ENCODE measurements around the gene PNPLA2. TPM values are rescaled to one million over a fixed set of nuclear protein-coding genes. Genes with fewer than 3 reads are reported as not detected.

The PNPLA2 gene
- total RNA-seq, 2 experiments from 2014 or later, result 202 to 220 TPM

- ATAC-seq (ENCODE audit: poor library complexity), result no peak
- H3K27ac ChIP-seq (ENCODE audit: low read depth in 1 of 2, low read length in 2 of 2), result no peak overlapping the region
- H3K36me3 Mint-ChIP-seq (ENCODE audit: low read depth), result no peaks in the 10 kb centered on the region
- no peaks in the 10 kb centered on the region for H3K27me3 ChIP-seq (ENCODE audit: control insufficient read depth in 1 of 2, insufficient read depth in 2 of 2, low read length in 2 of 2)
- H3K4me1 ChIP-seq (ENCODE audit: insufficient read depth, low read length), result no peaks in the 10 kb centered on the region
- H3K4me1 Mint-ChIP-seq (ENCODE audit: low read depth), result no peaks in the 10 kb centered on the region
- H3K27me3 Mint-ChIP-seq, result no peaks in the 10 kb centered on the region
- H3K36me3 ChIP-seq (ENCODE audit: insufficient read depth, low read length), result peaks cover 4% of the 10 kb centered on the region
- DNase-seq, result no peak
- no peak overlapping the region for H3K27ac Mint-ChIP-seq
- no peaks in the 10 kb centered on the region for H3K9me3 ChIP-seq (ENCODE audit: control insufficient read depth in 1 of 2, insufficient read depth in 1 of 2, low read length in 2 of 2)
- intact Hi-C loops (cut with DNase I, micrococcal nuclease), result no loop called here
- H3K4me3 ChIP-seq (ENCODE audit: low read length), result no peak overlapping the region
- CTCF ChIA-PET, result no interaction called here
- no peaks in the 10 kb centered on the region for H3K9me3 Mint-ChIP-seq
- H3K4me3 Mint-ChIP-seq, result no peak overlapping the region
- POLR2A ChIA-PET, result no interaction called here
- TF ChIP-seq CTCF (IDR thresholded peaks at IDR 0.05), result no peak
Observed at GRCh38 chr11:866481-866880, 47.8 kb downstream of the PNPLA2 start.

- Mint-ChIP-seq H3K4me3 (no peak overlapping the region), H3K36me3 (ENCODE audit: low read depth) (no peaks in the 10 kb centered on the region), H3K27ac (no peak overlapping the region), H3K9me3 (no peaks in the 10 kb centered on the region), H3K27me3 (no peaks in the 10 kb centered on the region), H3K4me1 (ENCODE audit: low read depth) (no peaks in the 10 kb centered on the region)
- POLR2A ChIA-PET, result no interaction called here
- DNase-seq (no peak), ATAC-seq (ENCODE audit: poor library complexity) (no peak)
- CTCF ChIA-PET, result no interaction called here
- H3K36me3 ChIP-seq (ENCODE audit: insufficient read depth, low read length), result peaks cover 4% of the 10 kb centered on the region
- H3K27ac ChIP-seq (ENCODE audit: low read depth in 1 of 2, low read length in 2 of 2), result no peak overlapping the region
- intact Hi-C loops (cut with DNase I, micrococcal nuclease), result no loop called here
- no peak overlapping the region for H3K4me3 ChIP-seq (ENCODE audit: low read length)
- H3K27me3 ChIP-seq (ENCODE audit: control insufficient read depth in 1 of 2, insufficient read depth in 2 of 2, low read length in 2 of 2), result no peaks in the 10 kb centered on the region
- H3K9me3 ChIP-seq (ENCODE audit: control insufficient read depth in 1 of 2, insufficient read depth in 1 of 2, low read length in 2 of 2), result no peaks in the 10 kb centered on the region
- no peaks in the 10 kb centered on the region for H3K4me1 ChIP-seq (ENCODE audit: insufficient read depth, low read length)
- TF ChIP-seq CTCF (IDR thresholded peaks at IDR 0.05), result no peak
Observed at GRCh38 chr11:867856-868358, 49.2 kb downstream of the PNPLA2 start.

- no peak for ATAC-seq (ENCODE audit: poor library complexity)
- H3K9me3 Mint-ChIP-seq, result no peaks in the 10 kb centered on the region
- Histone ChIP-seq H3K27ac (ENCODE audit: low read depth in 1 of 2, low read length in 2 of 2) (no peak overlapping the region), H3K9me3 (ENCODE audit: control insufficient read depth in 1 of 2, insufficient read depth in 1 of 2, low read length in 2 of 2) (no peaks in the 10 kb centered on the region), H3K4me3 (ENCODE audit: low read length) (no peak overlapping the region), H3K27me3 (ENCODE audit: control insufficient read depth in 1 of 2, insufficient read depth in 2 of 2, low read length in 2 of 2) (no peaks in the 10 kb centered on the region), H3K4me1 (ENCODE audit: insufficient read depth, low read length) (no peaks in the 10 kb centered on the region), H3K36me3 (ENCODE audit: insufficient read depth, low read length) (peaks cover 4% of the 10 kb centered on the region)
- H3K27ac Mint-ChIP-seq, result no peak overlapping the region
- ChIA-PET POLR2A (no interaction called here), CTCF (no interaction called here)
- no peaks in the 10 kb centered on the region for H3K36me3 Mint-ChIP-seq (ENCODE audit: low read depth)
- intact Hi-C loops (cut with DNase I, micrococcal nuclease), result no loop called here
- H3K4me3 Mint-ChIP-seq, result no peak overlapping the region
- H3K4me1 Mint-ChIP-seq (ENCODE audit: low read depth), result no peaks in the 10 kb centered on the region
- TF ChIP-seq CTCF (IDR thresholded peaks at IDR 0.05), result no peak
- no peaks in the 10 kb centered on the region for H3K27me3 Mint-ChIP-seq
- no peak for DNase-seq
Observed at GRCh38 chr11:868394-868793, 49.7 kb downstream of the PNPLA2 start.
